Neural progenitor cell (in vitro differentiated cells): ENCODE results near the gene ISM1.

ENCODE experiments used
- CTCF ChIP-seq: fragments of 200-600 bp; sonication (generic); IDR thresholded peaks from 2 replicates; pipeline ENCODE4 v1.5.1; 2017; ENCODE audit warnings: antibody characterized with exemption, mild to moderate bottlenecking
- EZH2 ChIP-seq: fragments of 200-600 bp; sonication (generic); IDR thresholded peaks from 2 replicates; pipeline ENCODE4 v1.6.1; 2017; ENCODE audit warnings: antibody characterized with exemption, mild to moderate bottlenecking, moderate library complexity

- TF ChIP-seq CTCF = no peak
- no peak for TF ChIP-seq EZH2
Observed at GRCh38 chr20:13174402-13174801, 46.7 kb upstream of the ISM1 start.
